Renal cortical epithelial cell (primary cell): ENCODE data around the gene ADAMTSL2. TPM values are rescaled to one million over a fixed set of nuclear protein-coding genes. Genes with fewer than 3 reads are reported as not detected.

Experiments
- DNase-seq: peaks from one replicate; pipeline ENCODE4 v3.0.0-alpha.2; 2011; ENCODE audit warnings: low read depth
- total RNA-seq: library from RNA; depleted of rRNA; stranded (reverse); fragments of >200 nt; gene quantifications from 2 replicates; pipeline ENCODE4 v1.2.3, GENCODE V29; 2014

Gene ADAMTSL2
- 0.05 TPM in 1 of 2 replicates, not detected in the other for total RNA-seq

GRCh38 chr9:133534346-133535291 is at the start of gene ADAMTSL2:
TSS of gene ADAMTSL2 (plus strand) at chr9:133534704. CDS start at chr9:133536713, 2,009 bp downstream.
- no peak for DNase-seq

GRCh38 chr9:133485531-133486260 is 48.8 kb upstream of the ADAMTSL2 start:
- DNase-seq: no peak

DNA sequence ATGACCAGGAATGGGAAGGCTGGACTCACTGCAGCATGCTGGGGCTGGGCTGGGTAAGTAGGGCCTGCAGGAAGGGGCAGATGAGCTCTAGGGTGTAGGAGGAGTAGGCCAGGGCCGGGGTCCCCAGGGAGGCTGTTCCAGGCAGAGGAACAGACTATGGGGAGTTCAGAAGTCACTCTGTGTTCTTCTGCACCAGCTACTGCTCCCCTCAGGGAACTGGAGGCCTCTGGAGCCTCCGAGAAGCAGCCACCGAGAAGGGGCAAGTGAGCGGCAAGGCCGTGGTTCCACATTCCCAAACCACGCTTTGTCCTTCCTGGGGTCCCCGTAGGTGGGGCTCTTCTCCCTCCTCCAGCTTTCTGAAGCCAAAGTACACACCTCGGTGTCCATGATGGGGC is 47.2 kb upstream of the ADAMTSL2 start:
- DNase-seq: no peak

DNA sequence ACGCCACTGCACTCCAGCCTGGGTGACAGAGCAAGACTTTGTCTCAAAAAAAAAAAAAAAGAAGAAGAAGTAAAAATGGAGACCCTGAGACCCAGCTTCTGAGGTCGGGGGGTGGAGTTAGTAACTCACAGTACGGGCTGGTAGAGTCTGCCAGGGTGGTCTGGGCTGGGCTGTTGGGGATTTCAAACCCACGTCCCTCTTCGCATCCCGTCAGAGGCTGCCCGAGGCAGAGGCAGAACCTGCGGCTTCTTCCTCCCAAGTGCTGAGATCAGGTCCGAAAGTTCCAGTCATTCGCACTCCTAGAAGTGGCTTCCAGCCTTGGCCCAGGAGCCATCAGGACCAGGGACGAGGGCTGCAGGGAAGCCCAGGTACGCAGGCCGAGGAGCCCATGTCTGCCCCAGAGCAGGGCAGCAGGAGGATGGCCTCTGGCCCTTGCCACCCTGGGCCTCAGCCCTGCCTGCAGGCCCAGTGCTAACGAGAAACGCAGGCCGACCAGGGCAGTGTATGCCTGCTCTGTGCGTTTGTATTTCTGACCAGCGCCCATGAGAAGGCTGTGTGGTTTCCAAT is 45.7 kb upstream of the ADAMTSL2 start:
- no peak for DNase-seq

DNA sequence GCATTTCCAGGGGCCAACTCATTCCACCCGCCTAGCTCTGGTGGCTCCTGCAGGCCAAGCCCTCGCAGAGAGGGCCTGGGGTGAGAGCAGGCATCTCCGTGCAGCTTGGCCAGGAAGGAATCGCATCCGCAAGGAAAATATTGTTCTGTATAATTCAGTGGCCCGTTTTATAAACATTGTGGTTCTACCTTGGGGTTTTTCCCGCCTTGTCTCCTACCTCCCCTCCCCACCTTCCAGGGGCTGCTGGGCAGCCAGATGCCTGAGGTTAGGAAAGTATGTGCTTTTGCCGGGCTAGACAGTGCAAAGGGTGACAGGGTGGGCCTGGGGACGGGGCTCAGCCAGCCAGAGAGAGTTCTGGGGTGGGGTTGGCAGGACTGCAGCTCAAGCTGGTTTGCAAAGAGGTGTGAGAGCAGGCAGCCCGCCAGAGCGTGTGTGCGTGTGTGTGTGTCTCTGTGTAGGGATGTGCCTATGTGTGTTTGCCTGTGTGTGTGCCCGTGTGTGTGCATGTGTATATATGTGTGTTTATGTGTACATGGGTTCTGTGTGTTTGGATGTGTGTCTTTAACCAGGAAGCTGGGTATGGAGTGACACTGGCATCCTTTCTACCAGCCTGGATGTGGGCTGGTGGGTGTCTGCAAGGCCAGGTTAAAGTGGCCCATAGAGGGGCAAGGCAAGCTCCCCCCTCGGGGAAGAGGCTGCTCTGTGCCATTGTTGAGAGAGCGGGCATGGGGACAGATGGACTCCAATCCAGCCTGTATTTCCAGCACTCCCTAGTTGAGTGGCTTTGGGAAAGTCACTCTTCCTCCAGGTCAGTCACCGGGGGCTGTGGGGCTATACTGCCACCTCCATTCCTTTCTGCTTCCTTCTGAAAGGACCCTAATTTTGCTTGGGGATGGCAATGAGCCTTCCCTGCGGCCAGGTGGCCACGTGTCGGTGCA is 45.0 kb upstream of the ADAMTSL2 start:
- no peak for DNase-seq

- no peak for DNase-seq
Observed at GRCh38 chr9:133490201-133490681, 44.3 kb upstream of the ADAMTSL2 start.

GRCh38 chr9:133490865-133491655 is 43.4 kb upstream of the ADAMTSL2 start:
- no peak for DNase-seq

DNA sequence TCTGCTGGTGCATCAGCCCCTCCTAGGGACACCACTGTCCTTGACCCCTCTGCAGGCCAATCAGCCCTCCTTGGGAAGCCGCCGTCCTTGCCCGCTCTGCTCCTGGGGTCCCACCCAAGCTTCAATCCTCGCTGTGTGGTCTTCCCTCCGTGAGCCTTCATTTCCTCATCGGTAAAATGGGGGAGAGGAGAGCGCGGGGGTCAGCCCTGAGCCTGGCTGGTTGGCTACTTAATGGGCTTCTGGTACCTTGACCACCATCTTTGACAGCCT is 42.9 kb upstream of the ADAMTSL2 start:
- no peak for DNase-seq

GRCh38 chr9:133492061-133493021 is 42.2 kb upstream of the ADAMTSL2 start:
- DNase-seq: no peak

DNA sequence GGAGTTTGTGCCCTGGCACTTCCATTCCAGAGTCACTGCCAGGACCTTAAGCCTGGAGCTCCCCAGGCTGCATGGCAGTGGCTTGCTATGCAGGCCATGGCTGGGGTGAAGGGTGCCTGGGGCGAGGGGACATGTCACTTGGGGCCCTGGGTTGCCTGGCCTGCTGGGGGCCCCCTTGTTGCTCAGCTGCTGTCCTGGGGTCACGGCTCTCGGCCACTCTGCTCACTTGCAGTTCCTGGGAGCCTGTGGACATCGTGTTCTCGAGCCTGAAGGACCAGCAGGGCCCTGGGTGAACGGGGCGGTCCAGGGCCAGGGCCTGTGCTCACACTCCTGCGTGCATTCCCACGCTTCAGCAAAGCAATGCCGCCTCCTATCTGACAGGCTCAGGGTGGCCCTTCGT is 41.1 kb upstream of the ADAMTSL2 start:
- no peak for DNase-seq

GRCh38 chr9:133493845-133494540 is 40.5 kb upstream of the ADAMTSL2 start:
- no peak for DNase-seq

- no peak for DNase-seq
Observed at GRCh38 chr9:133494636-133495326, 39.7 kb upstream of the ADAMTSL2 start.

- DNase-seq: no peak
Observed at GRCh38 chr9:133495327-133496293, 38.9 kb upstream of the ADAMTSL2 start.

DNA sequence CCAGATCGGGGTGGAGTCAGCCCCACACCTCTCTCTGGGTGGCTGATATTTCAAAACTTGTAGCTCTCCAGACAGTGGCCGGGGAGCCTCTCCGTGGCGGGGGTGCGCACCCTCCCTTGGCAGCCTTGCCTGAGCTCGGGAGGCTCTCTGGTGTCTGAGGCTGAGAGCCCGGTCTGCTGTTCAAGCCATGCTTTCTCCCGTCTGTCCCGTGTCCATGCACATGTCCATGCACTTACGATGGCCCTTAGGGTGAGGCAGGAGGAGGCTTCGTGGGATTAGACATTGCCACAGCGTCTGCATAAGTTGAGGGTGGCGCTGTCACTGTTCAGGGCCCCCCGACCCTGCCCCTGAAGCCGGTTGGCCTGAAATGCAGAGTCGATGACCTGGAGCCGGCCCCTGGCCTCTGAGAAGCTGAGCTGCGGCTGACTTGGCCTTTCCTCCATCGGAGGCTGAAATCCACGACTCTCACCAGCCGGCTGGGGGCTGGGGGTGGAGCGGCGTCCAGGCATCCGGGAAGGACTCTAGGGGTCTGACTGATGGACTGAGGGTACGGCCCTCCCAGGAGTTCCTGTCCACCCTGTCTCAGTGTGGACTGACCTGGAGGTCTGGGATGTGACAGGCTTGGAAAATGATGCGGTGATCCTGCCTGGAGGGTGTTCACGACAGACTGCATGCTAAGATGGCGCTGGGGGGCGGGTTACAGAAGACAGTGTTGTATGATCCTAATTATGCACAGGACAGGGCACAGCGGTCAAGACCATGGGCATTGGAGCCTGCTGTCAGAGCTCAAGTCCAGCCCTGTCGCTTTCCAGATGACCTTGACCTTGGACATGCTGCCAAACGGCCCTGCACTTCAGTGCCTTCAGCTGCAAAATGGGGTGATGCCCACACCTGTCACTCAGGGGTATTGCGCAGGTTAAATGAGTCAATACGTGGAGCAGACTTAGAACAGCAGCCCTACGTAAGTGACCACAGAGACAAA is 37.4 kb upstream of the ADAMTSL2 start:
- no peak for DNase-seq

DNA sequence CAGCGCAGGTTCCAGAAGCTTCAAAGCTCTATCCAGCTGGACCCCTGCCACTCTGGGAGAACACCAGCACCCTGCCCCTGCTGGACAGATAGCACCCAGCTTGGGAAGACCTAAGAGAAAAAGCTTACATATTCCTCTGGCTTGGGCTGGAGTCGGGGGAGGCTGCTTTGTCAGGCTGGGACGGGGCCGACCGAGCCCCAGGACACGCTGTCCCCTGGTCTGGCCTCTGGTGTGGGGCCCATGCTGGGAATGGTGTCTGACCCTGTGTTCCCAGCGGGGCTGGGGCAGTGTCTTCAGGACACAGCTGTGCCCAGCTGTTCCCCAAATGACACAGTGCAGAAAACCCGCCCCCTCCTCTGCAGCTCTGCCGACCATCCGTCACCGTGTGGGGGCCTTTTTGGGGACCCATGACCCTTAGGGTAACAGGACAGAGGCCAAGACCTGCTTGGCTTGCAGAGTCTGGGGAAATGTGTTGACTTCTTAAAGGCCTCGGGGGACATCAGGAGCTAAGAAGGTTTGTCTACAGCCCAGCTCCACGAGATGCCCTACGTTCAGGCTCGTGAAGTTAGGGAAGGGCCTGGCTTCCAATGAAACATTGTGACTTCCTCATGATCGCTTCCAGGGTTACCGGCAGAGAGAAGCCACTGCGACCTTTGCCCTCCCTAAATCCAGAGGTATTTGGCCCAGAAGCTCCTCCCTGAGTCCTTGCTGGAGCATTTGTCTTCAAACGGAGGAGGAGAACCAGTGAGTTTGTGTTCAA is 35.2 kb upstream of the ADAMTSL2 start:
- no peak for DNase-seq
